ENCODE results near the gene DEPDC5.

DNA sequence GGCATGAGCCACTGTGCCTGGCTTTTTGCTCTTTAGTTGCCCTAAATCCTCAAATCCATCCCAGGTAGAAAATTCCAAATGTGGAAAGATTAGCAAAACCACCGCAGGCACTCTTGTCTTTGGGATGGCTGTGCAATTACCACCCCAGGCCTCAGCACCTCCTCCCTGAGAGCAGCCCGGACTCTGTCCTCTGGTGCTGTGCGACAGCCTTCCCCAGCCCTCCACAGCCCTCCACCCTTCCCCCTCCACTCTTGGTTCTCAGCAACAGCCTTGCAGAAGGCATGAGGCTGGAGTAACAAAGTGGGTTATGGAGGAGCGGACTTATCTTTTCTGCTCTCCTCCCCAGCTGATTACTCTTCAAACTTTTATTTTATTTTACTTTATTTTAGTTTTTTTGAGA, 145.8 kb downstream of the DEPDC5 start:
- TF ChIP-seq POLR2AphosphoS5 (IDR thresholded peaks at IDR 0.05; ENCODE audit: low read depth, low read length) (no peak), POLR2A (IDR thresholded peaks at IDR 0.05; ENCODE audit: low read depth, low read length) (no peak), TAF1 (IDR thresholded peaks at IDR 0.05; ENCODE audit: borderline replicate concordance, low read depth, low read length) (no peak)
